ENCODE results near the gene JUP. TPM values are rescaled to one million over a fixed set of nuclear protein-coding genes. Genes with fewer than 3 reads are reported as not detected.
A peak's percentile ranks its signal among the peaks of the same experiment; 100 is the strongest.

The JUP gene
- total and polyA plus RNA-seq, 2 of the 13 experiments (the other 11 are each of a cell fraction or from before 2014, with no cell fraction given): 12.1 to 20.6 TPM

DNA sequence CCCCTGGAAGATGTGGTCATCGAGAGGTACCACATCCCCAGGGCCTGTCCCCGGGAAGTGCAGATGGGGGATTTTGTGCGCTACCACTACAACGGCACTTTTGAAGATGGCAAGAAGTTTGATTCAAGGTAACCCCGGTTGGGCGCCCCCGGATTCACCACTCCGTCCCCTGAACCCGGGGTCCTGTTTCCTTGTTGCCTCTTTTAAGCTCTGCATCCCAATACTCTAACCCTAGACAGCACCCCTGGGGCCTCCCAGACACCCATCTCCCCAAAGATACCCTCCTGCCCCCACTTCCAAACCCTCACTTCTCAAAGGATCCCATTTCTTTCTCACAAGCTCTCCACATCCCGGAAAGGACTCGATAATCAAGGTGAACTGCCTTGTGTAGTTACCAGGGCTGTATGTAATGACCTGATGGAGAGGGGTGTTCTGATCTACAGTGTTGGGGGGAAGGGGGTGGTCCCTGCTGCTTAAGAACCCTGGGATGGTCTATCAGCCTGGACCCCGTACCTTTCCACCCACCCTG is 26.7 kb upstream of the JUP start (continued):
- TF ChIP-seq, protein P1, sequence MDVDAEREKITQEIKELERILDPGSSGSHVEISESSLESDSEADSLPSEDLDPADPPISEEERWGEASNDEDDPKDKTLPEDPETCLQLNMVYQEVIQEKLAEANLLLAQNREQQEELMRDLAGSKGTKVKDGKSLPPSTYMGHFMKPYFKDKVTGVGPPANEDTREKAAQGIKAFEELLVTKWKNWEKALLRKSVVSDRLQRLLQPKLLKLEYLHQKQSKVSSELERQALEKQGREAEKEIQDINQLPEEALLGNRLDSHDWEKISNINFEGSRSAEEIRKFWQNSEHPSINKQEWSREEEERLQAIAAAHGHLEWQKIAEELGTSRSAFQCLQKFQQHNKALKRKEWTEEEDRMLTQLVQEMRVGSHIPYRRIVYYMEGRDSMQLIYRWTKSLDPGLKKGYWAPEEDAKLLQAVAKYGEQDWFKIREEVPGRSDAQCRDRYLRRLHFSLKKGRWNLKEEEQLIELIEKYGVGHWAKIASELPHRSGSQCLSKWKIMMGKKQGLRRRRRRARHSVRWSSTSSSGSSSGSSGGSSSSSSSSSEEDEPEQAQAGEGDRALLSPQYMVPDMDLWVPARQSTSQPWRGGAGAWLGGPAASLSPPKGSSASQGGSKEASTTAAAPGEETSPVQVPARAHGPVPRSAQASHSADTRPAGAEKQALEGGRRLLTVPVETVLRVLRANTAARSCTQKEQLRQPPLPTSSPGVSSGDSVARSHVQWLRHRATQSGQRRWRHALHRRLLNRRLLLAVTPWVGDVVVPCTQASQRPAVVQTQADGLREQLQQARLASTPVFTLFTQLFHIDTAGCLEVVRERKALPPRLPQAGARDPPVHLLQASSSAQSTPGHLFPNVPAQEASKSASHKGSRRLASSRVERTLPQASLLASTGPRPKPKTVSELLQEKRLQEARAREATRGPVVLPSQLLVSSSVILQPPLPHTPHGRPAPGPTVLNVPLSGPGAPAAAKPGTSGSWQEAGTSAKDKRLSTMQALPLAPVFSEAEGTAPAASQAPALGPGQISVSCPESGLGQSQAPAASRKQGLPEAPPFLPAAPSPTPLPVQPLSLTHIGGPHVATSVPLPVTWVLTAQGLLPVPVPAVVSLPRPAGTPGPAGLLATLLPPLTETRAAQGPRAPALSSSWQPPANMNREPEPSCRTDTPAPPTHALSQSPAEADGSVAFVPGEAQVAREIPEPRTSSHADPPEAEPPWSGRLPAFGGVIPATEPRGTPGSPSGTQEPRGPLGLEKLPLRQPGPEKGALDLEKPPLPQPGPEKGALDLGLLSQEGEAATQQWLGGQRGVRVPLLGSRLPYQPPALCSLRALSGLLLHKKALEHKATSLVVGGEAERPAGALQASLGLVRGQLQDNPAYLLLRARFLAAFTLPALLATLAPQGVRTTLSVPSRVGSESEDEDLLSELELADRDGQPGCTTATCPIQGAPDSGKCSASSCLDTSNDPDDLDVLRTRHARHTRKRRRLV (CRISPR knock-in tag; IDR thresholded peaks at IDR 0.05): 0 out of 2 replicates have a peak, but pooled peaks have one; percentile 25
- 0 out of 2 replicates have a peak, but pooled peaks have one; percentile 1 for TF ChIP-seq YEATS2 (CRISPR knock-in tag; IDR thresholded peaks at IDR 0.05; ENCODE audit: borderline replicate concordance)

DNA sequence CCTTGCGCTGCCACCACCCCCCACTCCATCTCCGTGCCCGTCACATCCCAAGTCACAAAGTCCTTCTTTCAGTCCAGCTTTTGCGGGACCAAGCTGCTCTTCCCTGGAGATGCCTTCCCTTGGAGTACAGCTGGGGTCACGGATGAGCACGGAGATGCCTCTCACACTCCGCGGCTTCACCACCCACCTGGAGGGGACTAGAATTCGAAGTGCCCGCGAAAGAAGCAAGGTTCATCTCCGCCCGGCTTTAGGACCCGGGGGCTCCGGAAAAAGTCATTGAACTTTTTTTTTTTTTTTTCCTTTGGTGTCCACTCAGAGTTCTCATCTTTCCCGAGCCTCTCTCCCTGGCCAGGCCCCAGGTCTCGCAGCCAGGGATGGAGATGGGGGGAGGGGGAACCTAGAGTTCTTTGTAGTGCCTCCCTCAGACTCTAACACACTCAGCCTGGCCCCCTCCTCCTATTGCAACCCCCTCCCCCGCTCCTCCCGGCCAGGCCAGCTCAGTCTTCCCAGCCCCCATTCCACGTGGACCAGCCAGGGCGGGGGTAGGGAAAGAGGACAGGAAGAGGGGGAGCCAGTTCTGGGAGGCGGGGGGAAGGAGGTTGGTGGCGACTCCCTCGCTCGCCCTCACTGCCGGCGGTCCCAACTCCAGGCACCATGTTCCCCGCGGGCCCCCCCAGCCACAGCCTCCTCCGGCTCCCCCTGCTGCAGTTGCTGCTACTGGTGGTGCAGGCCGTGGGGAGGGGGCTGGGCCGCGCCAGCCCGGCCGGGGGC is 26.1 kb upstream of the JUP start, which contains the start of gene FKBP10:
Gene FKBP10 (plus strand): TSS at position 624 of the 771 bp plus-strand sequence. CDS start 31 bp downstream, at position 655.
- peak; percentile 90 for DNase-seq (ENCODE audit: low spot score)
- Histone ChIP-seq H3K27ac (ENCODE audit: extremely low read length, insufficient read depth, low read length) (peak within 1 kb of the TSS; percentile 82), H3K4me2 (ENCODE audit: low read depth, low read length) (peak within 1 kb of the TSS; percentile 94), H4K20me1 (ENCODE audit: insufficient read depth, low read length) (no peaks in the 10 kb centered on the region), H3K79me2 (ENCODE audit: insufficient read depth, low read length) (peaks cover 47% of the 10 kb centered on the region), H3K9ac (ENCODE audit: insufficient read depth, low read depth, low read length) (peak within 1 kb of the TSS; percentile 88), H3K36me3 (replicated peaks in 1 of 2; ENCODE audit: control insufficient read depth in 1 of 2, insufficient read depth in 2 of 2, low read length in 2 of 2) (peaks cover 6 to 12% of the 10 kb centered on the region in 2 experiments; a peak in 1 of 5 replicates), H3K9me3 (ENCODE audit: low read length) (no peaks in the 10 kb centered on the region), H3K4me3 (replicated peaks in 1 of 3; ENCODE audit: insufficient read depth in 1 of 3, low read depth in 2 of 3, low read length in 3 of 3) (peak within 1 kb of the TSS; percentile 83 to 88 (median 87)), H3K27me3 (ENCODE audit: control insufficient read depth in 1 of 2, insufficient read depth in 2 of 2, low read length in 2 of 2) (no peaks in the 10 kb centered on the region; a peak in 1 of 5 replicates), H3K4me1 (ENCODE audit: insufficient read depth, low read length) (peaks cover 60% of the 10 kb centered on the region), H2AFZ (ENCODE audit: low read length) (no peak within 1 kb of the TSS)
- no peak for FAIRE-seq
- WGBS (ENCODE audit: low lambda C conversion rate): under 1% methylated on average over 25 of the region's 35 CpGs
- ChIA-PET POLR2A (interaction anchor here (0.8 to 3.9 kb wide), 15 partner anchors 10 to 124 kb away, joined by 3 to 18 read pairs (median 7); partner anchors contain the start of genes ACLY, EIF1, JUP and KLHL10), CTCF (ENCODE audit: low intra/inter-chr PET ratio, low total read pairs) (interaction anchor here (2.6 kb wide), 1 partner anchor 75 kb away, joined by 14 read pairs; no protein-coding TSS in a partner anchor)
- BruUV-seq (replicated peaks): no TSS peak
- intact Hi-C loops (cut with micrococcal nuclease; ENCODE audit: unreplicated experiment): loop anchor here (5.0 to 10.0 kb wide), 2 partner anchors 52 to 145 kb away; partner anchors contain the start of gene KLHL11
- ATAC-seq: peak; percentile 64
- in situ Hi-C loops (cut with HindIII; ENCODE audit: extremely low pct_ligation_motif_present, low pct_unique_long_range_greater_than_20kb): no loop called here
- TF ChIP-seq, protein P2, sequence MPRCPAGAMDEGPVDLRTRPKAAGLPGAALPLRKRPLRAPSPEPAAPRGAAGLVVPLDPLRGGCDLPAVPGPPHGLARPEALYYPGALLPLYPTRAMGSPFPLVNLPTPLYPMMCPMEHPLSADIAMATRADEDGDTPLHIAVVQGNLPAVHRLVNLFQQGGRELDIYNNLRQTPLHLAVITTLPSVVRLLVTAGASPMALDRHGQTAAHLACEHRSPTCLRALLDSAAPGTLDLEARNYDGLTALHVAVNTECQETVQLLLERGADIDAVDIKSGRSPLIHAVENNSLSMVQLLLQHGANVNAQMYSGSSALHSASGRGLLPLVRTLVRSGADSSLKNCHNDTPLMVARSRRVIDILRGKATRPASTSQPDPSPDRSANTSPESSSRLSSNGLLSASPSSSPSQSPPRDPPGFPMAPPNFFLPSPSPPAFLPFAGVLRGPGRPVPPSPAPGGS (CRISPR knock-in tag; IDR thresholded peaks at IDR 0.05): no peak
- no peak for TF ChIP-seq GTF3A (CRISPR knock-in tag; conservative IDR thresholded peaks at IDR 0.05)
- TF ChIP-seq ZNF567 (CRISPR knock-in tag; IDR thresholded peaks at IDR 0.05; ENCODE audit: borderline replicate concordance): no peak
- TF ChIP-seq ONECUT2 (CRISPR knock-in tag; IDR thresholded peaks at IDR 0.05): no peak
- peak; percentile 57; the same call in 1 of the 2 replicates for TF ChIP-seq TAF1 (CRISPR knock-in tag; IDR thresholded peaks at IDR 0.05)
- TF ChIP-seq NFE2L2 (IDR thresholded peaks at IDR 0.05; ENCODE audit: low read length): no peak
- TF ChIP-seq, protein P3, sequence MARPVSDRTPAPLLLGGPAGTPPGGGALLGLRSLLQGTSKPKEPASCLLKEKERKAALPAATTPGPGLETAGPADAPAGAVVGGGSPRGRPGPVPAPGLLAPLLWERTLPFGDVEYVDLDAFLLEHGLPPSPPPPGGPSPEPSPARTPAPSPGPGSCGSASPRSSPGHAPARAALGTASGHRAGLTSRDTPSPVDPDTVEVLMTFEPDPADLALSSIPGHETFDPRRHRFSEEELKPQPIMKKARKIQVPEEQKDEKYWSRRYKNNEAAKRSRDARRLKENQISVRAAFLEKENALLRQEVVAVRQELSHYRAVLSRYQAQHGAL (CRISPR knock-in tag; IDR thresholded peaks at IDR 0.05; ENCODE audit: not compliant biosample characterization): no peak
- peak; percentile 11; the same call in 1 of the 2 replicates for TF ChIP-seq PITX1 (CRISPR knock-in tag; IDR thresholded peaks at IDR 0.05)
- TF ChIP-seq NFE2L1 (CRISPR knock-in tag; IDR thresholded peaks at IDR 0.05; ENCODE audit: borderline replicate concordance): no peak
- no peak for TF ChIP-seq LCORL (IDR thresholded peaks at IDR 0.05)
- TF ChIP-seq LCORL (CRISPR knock-in tag; IDR thresholded peaks at IDR 0.05): no peak
